ENCODE results near the gene CALCOCO1.

Gene CALCOCO1

GRCh38 chr12:53729644-53730043 lies 2.4 kb upstream of the CALCOCO1 start:
- peaks cover 2% of the 10 kb centered on the region for H3K36me3 ChIP-seq (ENCODE audit: insufficient read depth, insufficient read length, low read length)
- no peak for DNase-seq (ENCODE audit: low read depth, low spot score)
- no peak overlapping the region for H3K4me3 ChIP-seq (ENCODE audit: insufficient read length, low read depth)
- no peaks in the 10 kb centered on the region for H3K9me3 ChIP-seq (ENCODE audit: insufficient read depth, low read length)
- H3K4me1 ChIP-seq (ENCODE audit: insufficient read depth, insufficient read length), result no peaks in the 10 kb centered on the region
- H3K9ac ChIP-seq (ENCODE audit: insufficient read length, low read depth), result no peak overlapping the region
- peaks cover 6% of the 10 kb centered on the region for H3K27me3 ChIP-seq (ENCODE audit: insufficient read depth, insufficient read length)
- TF ChIP-seq SUZ12 (IDR thresholded peaks at IDR 0.05; ENCODE audit: extremely low read depth, insufficient read depth, insufficient read length) (no peak), ZNF274 (IDR thresholded peaks at IDR 0.05; ENCODE audit: low read depth, low read length) (no peak), YY1 (IDR thresholded peaks at IDR 0.05; ENCODE audit: insufficient read depth, insufficient read length) (no peak)

GRCh38 chr12:53728206-53728605 lies 954 bp upstream of the CALCOCO1 start:
- Histone ChIP-seq H3K4me3 (ENCODE audit: insufficient read length, low read depth) (peak overlapping the region; percentile 74), H3K27me3 (ENCODE audit: insufficient read depth, insufficient read length) (peaks cover 5% of the 10 kb centered on the region), H3K4me1 (ENCODE audit: insufficient read depth, insufficient read length) (no peaks in the 10 kb centered on the region), H3K9ac (ENCODE audit: insufficient read length, low read depth) (no peak overlapping the region), H3K9me3 (ENCODE audit: insufficient read depth, low read length) (no peaks in the 10 kb centered on the region), H3K36me3 (ENCODE audit: insufficient read depth, insufficient read length, low read length) (peaks cover 7% of the 10 kb centered on the region)
- TF ChIP-seq SUZ12 (IDR thresholded peaks at IDR 0.05; ENCODE audit: extremely low read depth, insufficient read depth, insufficient read length) (no peak), YY1 (IDR thresholded peaks at IDR 0.05; ENCODE audit: insufficient read depth, insufficient read length) (no peak), ZNF274 (IDR thresholded peaks at IDR 0.05; ENCODE audit: low read depth, low read length) (no peak)
- DNase-seq (ENCODE audit: low read depth, low spot score), result no peak

- TF ChIP-seq SUZ12 (IDR thresholded peaks at IDR 0.05; ENCODE audit: extremely low read depth, insufficient read depth, insufficient read length), result no peak
- no peak for TF ChIP-seq YY1 (IDR thresholded peaks at IDR 0.05; ENCODE audit: insufficient read depth, insufficient read length)
- TF ChIP-seq ZNF274 (IDR thresholded peaks at IDR 0.05; ENCODE audit: low read depth, low read length), result no peak
- peak overlapping the region; percentile 55 for H3K4me3 ChIP-seq (ENCODE audit: insufficient read length, low read depth)
- H3K36me3 ChIP-seq (ENCODE audit: insufficient read depth, insufficient read length, low read length), result peaks cover 15% of the 10 kb centered on the region
- H3K27me3 ChIP-seq (ENCODE audit: insufficient read depth, insufficient read length), result no peaks in the 10 kb centered on the region
- H3K4me1 ChIP-seq (ENCODE audit: insufficient read depth, insufficient read length), result peaks cover 2% of the 10 kb centered on the region
- DNase-seq (ENCODE audit: low read depth, low spot score), result no peak
- H3K9me3 ChIP-seq (ENCODE audit: insufficient read depth, low read length), result no peaks in the 10 kb centered on the region
- H3K9ac ChIP-seq (ENCODE audit: insufficient read length, low read depth), result peak overlapping the region; percentile 52
Observed at GRCh38 chr12:53726946-53727309, 324 bp downstream of the CALCOCO1 start.

- Histone ChIP-seq H3K36me3 (ENCODE audit: insufficient read depth, insufficient read length, low read length) (peaks cover 21% of the 10 kb centered on the region), H3K27me3 (ENCODE audit: insufficient read depth, insufficient read length) (no peaks in the 10 kb centered on the region), H3K9me3 (ENCODE audit: insufficient read depth, low read length) (no peaks in the 10 kb centered on the region), H3K4me3 (ENCODE audit: insufficient read length, low read depth) (no peak overlapping the region), H3K4me1 (ENCODE audit: insufficient read depth, insufficient read length) (peaks cover 2% of the 10 kb centered on the region), H3K9ac (ENCODE audit: insufficient read length, low read depth) (no peak overlapping the region)
- DNase-seq (ENCODE audit: low read depth, low spot score), result no peak
- TF ChIP-seq ZNF274 (IDR thresholded peaks at IDR 0.05; ENCODE audit: low read depth, low read length) (no peak), YY1 (IDR thresholded peaks at IDR 0.05; ENCODE audit: insufficient read depth, insufficient read length) (no peak), SUZ12 (IDR thresholded peaks at IDR 0.05; ENCODE audit: extremely low read depth, insufficient read depth, insufficient read length) (no peak)
Observed at GRCh38 chr12:53726341-53726740, 911 bp downstream of the CALCOCO1 start.

GRCh38 chr12:53725824-53726223 lies 1.4 kb downstream of the CALCOCO1 start:
- H3K4me3 ChIP-seq (ENCODE audit: insufficient read length, low read depth), result no peak overlapping the region
- peaks cover 24% of the 10 kb centered on the region for H3K36me3 ChIP-seq (ENCODE audit: insufficient read depth, insufficient read length, low read length)
- no peak for DNase-seq (ENCODE audit: low read depth, low spot score)
- H3K27me3 ChIP-seq (ENCODE audit: insufficient read depth, insufficient read length), result no peaks in the 10 kb centered on the region
- peaks cover 2% of the 10 kb centered on the region for H3K4me1 ChIP-seq (ENCODE audit: insufficient read depth, insufficient read length)
- no peak overlapping the region for H3K9ac ChIP-seq (ENCODE audit: insufficient read length, low read depth)
- no peak for TF ChIP-seq SUZ12 (IDR thresholded peaks at IDR 0.05; ENCODE audit: extremely low read depth, insufficient read depth, insufficient read length)
- no peak for TF ChIP-seq ZNF274 (IDR thresholded peaks at IDR 0.05; ENCODE audit: low read depth, low read length)
- TF ChIP-seq YY1 (IDR thresholded peaks at IDR 0.05; ENCODE audit: insufficient read depth, insufficient read length), result no peak
- H3K9me3 ChIP-seq (ENCODE audit: insufficient read depth, low read length), result no peaks in the 10 kb centered on the region

GRCh38 chr12:53722450-53723041 lies 4.7 kb downstream of the CALCOCO1 start:
- H3K36me3 ChIP-seq (ENCODE audit: insufficient read depth, insufficient read length, low read length), result peaks cover 27% of the 10 kb centered on the region

GRCh38 chr12:53720946-53721345 lies 6.3 kb downstream of the CALCOCO1 start:
- Histone ChIP-seq H3K9ac (ENCODE audit: insufficient read length, low read depth) (no peak overlapping the region), H3K9me3 (ENCODE audit: insufficient read depth, low read length) (no peaks in the 10 kb centered on the region), H3K4me3 (ENCODE audit: insufficient read length, low read depth) (no peak overlapping the region), H3K27me3 (ENCODE audit: insufficient read depth, insufficient read length) (no peaks in the 10 kb centered on the region), H3K4me1 (ENCODE audit: insufficient read depth, insufficient read length) (peaks cover 2% of the 10 kb centered on the region), H3K36me3 (ENCODE audit: insufficient read depth, insufficient read length, low read length) (peaks cover 27% of the 10 kb centered on the region)
- TF ChIP-seq SUZ12 (IDR thresholded peaks at IDR 0.05; ENCODE audit: extremely low read depth, insufficient read depth, insufficient read length), result no peak
- TF ChIP-seq YY1 (IDR thresholded peaks at IDR 0.05; ENCODE audit: insufficient read depth, insufficient read length), result no peak
- no peak for TF ChIP-seq ZNF274 (IDR thresholded peaks at IDR 0.05; ENCODE audit: low read depth, low read length)
- DNase-seq (ENCODE audit: low read depth, low spot score), result no peak

More at GRCh38 chr12:53722450-53723041, 4.7 kb downstream of the CALCOCO1 start:
- no peak overlapping the region for H3K4me3 ChIP-seq (ENCODE audit: insufficient read length, low read depth)
- no peak overlapping the region for H3K9ac ChIP-seq (ENCODE audit: insufficient read length, low read depth)
- no peaks in the 10 kb centered on the region for H3K27me3 ChIP-seq (ENCODE audit: insufficient read depth, insufficient read length)
- TF ChIP-seq ZNF274 (IDR thresholded peaks at IDR 0.05; ENCODE audit: low read depth, low read length) (no peak), SUZ12 (IDR thresholded peaks at IDR 0.05; ENCODE audit: extremely low read depth, insufficient read depth, insufficient read length) (no peak), YY1 (IDR thresholded peaks at IDR 0.05; ENCODE audit: insufficient read depth, insufficient read length) (no peak)
- peaks cover 2% of the 10 kb centered on the region for H3K4me1 ChIP-seq (ENCODE audit: insufficient read depth, insufficient read length)
- DNase-seq (ENCODE audit: low read depth, low spot score), result no peak
- H3K9me3 ChIP-seq (ENCODE audit: insufficient read depth, low read length), result no peaks in the 10 kb centered on the region
